ENCODE data around the gene CLEC17A.
"Not testable (repeated sequence)": the region's sequence is repeated elsewhere in the genome, so short reads cannot be mapped to it uniquely, and the experiment has no call there.

- not testable (repeated sequence) for TF ChIP-seq SIN3A (IDR thresholded peaks at IDR 0.05; ENCODE audit: borderline replicate concordance, low read depth, low read length); HMGXB3 (CRISPR knock-in tag; IDR thresholded peaks at IDR 0.05; ENCODE audit: borderline replicate concordance); RBFOX2 (IDR thresholded peaks at IDR 0.05; ENCODE audit: low read depth, low read length); SRSF1 (optimal IDR thresholded peaks at IDR 0.05; ENCODE audit: low read depth, low read length); RELA (CRISPR knock-in tag; IDR thresholded peaks at IDR 0.05); FOXM1 (CRISPR knock-in tag; IDR thresholded peaks at IDR 0.05); SP1 (IDR thresholded peaks at IDR 0.05); SP1 (CRISPR knock-in tag; IDR thresholded peaks at IDR 0.05); ZNF274 (CRISPR knock-in tag; IDR thresholded peaks at IDR 0.05); EZH2 (conservative IDR thresholded peaks at IDR 0.05; ENCODE audit: low read depth, low read length); RFX5 (IDR thresholded peaks at IDR 0.05; ENCODE audit: low read depth, low read length); TP53 (CRISPR knock-in tag; conservative IDR thresholded peaks at IDR 0.05)
These were observed 6.5 kb downstream of the CLEC17A start for GRCh38 chr19:14589433-14589832.
